HG02610 (cell line): ENCODE measurements around the gene CTSZ.
"Not testable (repeated sequence)": the region's sequence is repeated elsewhere in the genome, so short reads cannot be mapped to it uniquely, and the experiment has no call there.

Source experiments
- ATAC-seq: cut with Tn5 transposase; IDR thresholded peaks from one replicate; pipeline ENCODE4 v1.9.1; 2021; ENCODE audit warnings: mild to moderate bottlenecking, moderate library complexity; ENCODE audit not compliant: unreplicated experiment

The CTSZ gene

GRCh38 chr20:59014680-59015389 is 7.8 kb upstream of the CTSZ start:
- ATAC-seq: no peak

- no peak for ATAC-seq
Measured at GRCh38 chr20:59013959-59014608, 7.0 kb upstream of the CTSZ start.

GRCh38 chr20:59013031-59013951 is 6.2 kb upstream of the CTSZ start:
- ATAC-seq: no peak

- ATAC-seq: not testable (repeated sequence)
Measured at GRCh38 chr20:59011874-59012157, 4.8 kb upstream of the CTSZ start.

GRCh38 chr20:59010995-59011873 is 4.2 kb upstream of the CTSZ start:
- ATAC-seq: no peak

GRCh38 chr20:59010321-59010994 is 3.4 kb upstream of the CTSZ start:
- no peak for ATAC-seq

GRCh38 chr20:59008715-59009336 is 1.8 kb upstream of the CTSZ start:
- no peak for ATAC-seq

GRCh38 chr20:59007665-59008511 is 834 bp upstream of the CTSZ start:
- ATAC-seq: peak; percentile 30

- ATAC-seq: no peak
Measured at GRCh38 chr20:59006167-59006863, 739 bp downstream of the CTSZ start.

- ATAC-seq: no peak
Measured at GRCh38 chr20:59005523-59006166, 1.4 kb downstream of the CTSZ start.

- peak; percentile 43 for ATAC-seq
Measured at GRCh38 chr20:59004763-59005522, 2.1 kb downstream of the CTSZ start.

GRCh38 chr20:59004493-59004762 is 2.6 kb downstream of the CTSZ start:
- no peak for ATAC-seq

GRCh38 chr20:59003836-59004492 is 3.1 kb downstream of the CTSZ start:
- ATAC-seq: no peak

GRCh38 chr20:59002874-59003399 is 4.1 kb downstream of the CTSZ start:
- ATAC-seq: no peak

GRCh38 chr20:59002388-59002787 is 4.7 kb downstream of the CTSZ start:
- no peak for ATAC-seq

- no peak for ATAC-seq
Measured at GRCh38 chr20:59001449-59002171, 5.4 kb downstream of the CTSZ start.
